Activated B cell treated with CpG ODN at 0.5 μM for 24 hours (primary cell): ENCODE measurements around the gene EVI2A. TPM values are rescaled to one million over a fixed set of nuclear protein-coding genes. Genes with fewer than 3 reads are reported as not detected.

Experiments
- ATAC-seq: fragments of 200-7000 bp; cut with Tn5 transposase; one replicate; pipeline ENCODE4 v1.10.0; 2021; ENCODE audit warnings: low read depth, mild to moderate bottlenecking, moderate library complexity
- CTCF ChIA-PET: fragments of 350-600 bp; sonication (Branson Sonifier 250); formaldehyde crosslinking; loops from one replicate; lab custom pipeline; 2021; ENCODE audit warnings: antibody characterized with exemption; lab: Charles Lee
- POLR2A ChIA-PET: fragments of 350-600 bp; sonication (Branson Sonifier 250); formaldehyde crosslinking; loops from one replicate; lab custom pipeline; 2021; ENCODE audit warnings: antibody characterized with exemption; lab: Charles Lee
- DNase-seq: peaks from one replicate; pipeline ENCODE4 v3.0.0; 2022
- H3K27ac Mint-ChIP-seq: one replicate; pipeline ENCODE4 v1.8.0; 2020; ENCODE audit warnings: mixed read lengths
- H3K27me3 Mint-ChIP-seq: one replicate; pipeline ENCODE4 v1.8.0; 2021; ENCODE audit warnings: mixed read lengths
- H3K36me3 Mint-ChIP-seq: one replicate; pipeline ENCODE4 v1.8.0; 2021; ENCODE audit warnings: low read depth, mixed read lengths
- H3K4me1 Mint-ChIP-seq: one replicate; pipeline ENCODE4 v1.8.0; 2021; ENCODE audit warnings: mixed read lengths
- H3K4me3 Mint-ChIP-seq: one replicate; pipeline ENCODE4 v1.8.0; 2020; ENCODE audit warnings: mild to moderate bottlenecking, mixed read lengths
- H3K9me3 Mint-ChIP-seq: one replicate; pipeline ENCODE4 v1.8.0; 2020; ENCODE audit warnings: mixed read lengths
- CTCF ChIP-seq: fragments of 200-600 bp; IDR thresholded peaks from one replicate; pipeline ENCODE4 v1.8.0; 2022; ENCODE audit warnings: antibody characterized with exemption, mild to moderate bottlenecking
- intact Hi-C: fragments of 100-400 bp; cut with micrococcal nuclease; formaldehyde crosslinking; loops from one replicate; pipeline ENCODE4 v1.15.1; 2024
- total RNA-seq: library from RNA; stranded (reverse); gene quantifications from 2 replicates; pipeline ENCODE4 v1.2.3, GENCODE V29; 2022

The EVI2A gene
- total RNA-seq, 1 donor from 2014 or later = 52.5 TPM

GRCh38 chr17:31273516-31273915 lies 47.9 kb downstream of the EVI2A start:
- Mint-ChIP-seq H3K27me3 (no peaks in the 10 kb centered on the region), H3K27ac (no peak overlapping the region), H3K36me3 (peaks cover 14% of the 10 kb centered on the region), H3K4me1 (no peaks in the 10 kb centered on the region), H3K4me3 (no peak overlapping the region), H3K9me3 (no peaks in the 10 kb centered on the region)
- DNase-seq (no peak), ATAC-seq (no peak)
- intact Hi-C loops = no loop called here
- ChIA-PET POLR2A (interaction anchor here (0.6 kb wide), 1 partner anchor 74 kb away, joined by 3 read pairs; no protein-coding TSS in a partner anchor), CTCF (no interaction called here)
- no peak for TF ChIP-seq CTCF

- no peaks in the 10 kb centered on the region for H3K27me3 Mint-ChIP-seq
- peaks cover 17% of the 10 kb centered on the region for H3K36me3 Mint-ChIP-seq
- intact Hi-C loops = no loop called here
- H3K27ac Mint-ChIP-seq = no peak overlapping the region
- DNase-seq (no peak), ATAC-seq (no peak)
- H3K4me3 Mint-ChIP-seq = no peak overlapping the region
- no peaks in the 10 kb centered on the region for H3K9me3 Mint-ChIP-seq
- TF ChIP-seq CTCF = no peak
- POLR2A ChIA-PET = interaction anchor here (0.6 kb wide), 1 partner anchor 73 kb away, joined by 3 read pairs; no protein-coding TSS in a partner anchor
- H3K4me1 Mint-ChIP-seq = no peaks in the 10 kb centered on the region
- CTCF ChIA-PET = no interaction called here
Measured at GRCh38 chr17:31272803-31273202, 48.6 kb downstream of the EVI2A start.

- POLR2A ChIA-PET = no interaction called here
- no peak for ATAC-seq
- TF ChIP-seq CTCF = no peak
- CTCF ChIA-PET = no interaction called here
- Mint-ChIP-seq H3K4me3 (no peak overlapping the region), H3K4me1 (no peaks in the 10 kb centered on the region), H3K27me3 (no peaks in the 10 kb centered on the region), H3K9me3 (no peaks in the 10 kb centered on the region), H3K36me3 (peaks cover 19% of the 10 kb centered on the region), H3K27ac (no peak overlapping the region)
- no peak for DNase-seq
- intact Hi-C loops = no loop called here
Measured at GRCh38 chr17:31272236-31272635, 49.2 kb downstream of the EVI2A start.

- peaks cover 21% of the 10 kb centered on the region for H3K36me3 Mint-ChIP-seq
- H3K27me3 Mint-ChIP-seq = no peaks in the 10 kb centered on the region
- no peaks in the 10 kb centered on the region for H3K4me1 Mint-ChIP-seq
- TF ChIP-seq CTCF = no peak
- DNase-seq = no peak
- no peaks in the 10 kb centered on the region for H3K9me3 Mint-ChIP-seq
- intact Hi-C loops = loop anchor here (10.0 kb wide), 1 partner anchor 55 kb away; the partner anchor contains the start of gene EVI2A
- no peak for ATAC-seq
- CTCF ChIA-PET = interaction anchor here (1.0 kb wide), 1 partner anchor 102 kb away, joined by 3 read pairs; no protein-coding TSS in a partner anchor
- H3K4me3 Mint-ChIP-seq = no peak overlapping the region
- H3K27ac Mint-ChIP-seq = no peak overlapping the region
- POLR2A ChIA-PET = no interaction called here
Measured at GRCh38 chr17:31269578-31269983, 51.8 kb downstream of the EVI2A start.

- no peak overlapping the region for H3K4me3 Mint-ChIP-seq
- no peaks in the 10 kb centered on the region for H3K9me3 Mint-ChIP-seq
- POLR2A ChIA-PET = no interaction called here
- ATAC-seq = no peak
- TF ChIP-seq CTCF = no peak
- no peaks in the 10 kb centered on the region for H3K27me3 Mint-ChIP-seq
- intact Hi-C loops = loop anchor here (10.0 kb wide), 1 partner anchor 56 kb away; the partner anchor contains the start of gene EVI2A
- no peak for DNase-seq
- peaks cover 21% of the 10 kb centered on the region for H3K36me3 Mint-ChIP-seq
- no peaks in the 10 kb centered on the region for H3K4me1 Mint-ChIP-seq
- CTCF ChIA-PET = interaction anchor here (1.0 kb wide), 1 partner anchor 102 kb away, joined by 3 read pairs; no protein-coding TSS in a partner anchor
- H3K27ac Mint-ChIP-seq = no peak overlapping the region
Measured at GRCh38 chr17:31269036-31269577, 52.3 kb downstream of the EVI2A start.

Other genes starting within 250 kb of the EVI2A start
- gene NF1, start 226.6 kb downstream of the EVI2A start, total RNA-seq = 27.3 and 27.4 TPM in 2 replicates
- 0.16 and 0.17 TPM in 2 replicates for gene OMG, start 24.4 kb downstream of the EVI2A start, total RNA-seq
- 104 and 111 TPM in 2 replicates for gene EVI2B, start 7.6 kb downstream of the EVI2A start, total RNA-seq
- gene RAB11FIP4, start 70.1 kb upstream of the EVI2A start, total RNA-seq = 37.9 and 43.2 TPM in 2 replicates